Stomach (tissue), 4 donors: ENCODE measurements around the gene GRIA4.

ENCODE experiments used
- EP300 ChIP-seq: sonication (generic); formaldehyde crosslinking; IDR thresholded peaks from one replicate; pipeline ENCODE4 v1.6.1; 2017; ENCODE audit warnings: antibody characterized with exemption
- POLR2A ChIP-seq, 4 donors: fragments of 450-650 bp; IDR thresholded peaks; one replicate each; pipeline ENCODE4 v1.6.1; 2016; ENCODE audit warnings: antibody characterized with exemption in 4 of 4, control low read depth in 2 of 4, mild to moderate bottlenecking in 1 of 4, moderate library complexity in 1 of 4
- TF ChIP-seq, protein P1 (sequence below), 7 experiments: fragments of 450-650 bp in 4 of 7; fragments of 200-600 bp in 3 of 7; sonication (generic) in 3 of 7; IDR thresholded peaks; one replicate each; pipeline ENCODE4 v1.5.1; 2016 to 2019; ENCODE audit warnings: antibody characterized with exemption in 7 of 7, control low read depth in 2 of 7, mild to moderate bottlenecking in 1 of 7

DNA sequence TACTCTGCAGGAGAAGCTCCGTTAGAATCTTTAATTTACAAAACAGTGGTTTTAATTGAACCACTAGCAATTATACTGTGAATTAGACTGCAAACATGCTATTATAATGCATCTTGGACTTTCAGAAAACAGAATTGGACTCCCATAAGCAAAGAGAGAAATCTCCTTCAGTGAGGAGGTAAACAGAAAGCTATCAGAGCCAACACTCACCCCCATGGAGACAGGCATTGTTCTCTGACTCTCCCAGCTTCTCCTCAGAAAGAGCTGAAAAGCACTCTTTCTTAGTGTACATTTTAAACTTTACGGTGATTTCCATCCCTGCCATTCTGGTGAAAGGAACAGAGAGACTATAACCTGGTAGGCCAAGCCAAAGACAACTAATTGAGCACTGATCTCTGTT is 176.9 kb downstream of the GRIA4 start:
- no peak for TF ChIP-seq EP300
- no peak for TF ChIP-seq POLR2A (IDR thresholded peaks at IDR 0.05)
- TF ChIP-seq, protein P1, sequence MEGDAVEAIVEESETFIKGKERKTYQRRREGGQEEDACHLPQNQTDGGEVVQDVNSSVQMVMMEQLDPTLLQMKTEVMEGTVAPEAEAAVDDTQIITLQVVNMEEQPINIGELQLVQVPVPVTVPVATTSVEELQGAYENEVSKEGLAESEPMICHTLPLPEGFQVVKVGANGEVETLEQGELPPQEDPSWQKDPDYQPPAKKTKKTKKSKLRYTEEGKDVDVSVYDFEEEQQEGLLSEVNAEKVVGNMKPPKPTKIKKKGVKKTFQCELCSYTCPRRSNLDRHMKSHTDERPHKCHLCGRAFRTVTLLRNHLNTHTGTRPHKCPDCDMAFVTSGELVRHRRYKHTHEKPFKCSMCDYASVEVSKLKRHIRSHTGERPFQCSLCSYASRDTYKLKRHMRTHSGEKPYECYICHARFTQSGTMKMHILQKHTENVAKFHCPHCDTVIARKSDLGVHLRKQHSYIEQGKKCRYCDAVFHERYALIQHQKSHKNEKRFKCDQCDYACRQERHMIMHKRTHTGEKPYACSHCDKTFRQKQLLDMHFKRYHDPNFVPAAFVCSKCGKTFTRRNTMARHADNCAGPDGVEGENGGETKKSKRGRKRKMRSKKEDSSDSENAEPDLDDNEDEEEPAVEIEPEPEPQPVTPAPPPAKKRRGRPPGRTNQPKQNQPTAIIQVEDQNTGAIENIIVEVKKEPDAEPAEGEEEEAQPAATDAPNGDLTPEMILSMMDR (IDR thresholded peaks at IDR 0.05) = no peak
